Right renal cortex interstitium (tissue), 3 donors: Measurements from ENCODE around the gene ADAMTS12. TPM values are rescaled to one million over a fixed set of nuclear protein-coding genes. Genes with fewer than 3 reads are reported as not detected.

Source experiments
- DNase-seq, 3 donors: peaks; one replicate each; pipeline ENCODE4 v3.0.0-alpha.2; 2013; ENCODE audit warnings: low read depth in 3 of 3, low spot score in 2 of 3
- polyA plus RNA-seq, 3 donors: library from polyadenylated mRNA; unstranded; fragments of 120-200 nt; gene quantifications; one replicate each; pipeline ENCODE4 v1.2.1, GENCODE V29; 2013; ENCODE audit not compliant: insufficient read length in 3 of 3

The ADAMTS12 gene
- polyA plus RNA-seq, 3 donors = 14.3 to 16.9 (median 14.8) TPM

- no peak for DNase-seq
Observed at GRCh38 chr5:33852319-33852718, 39.5 kb downstream of the ADAMTS12 start.

- DNase-seq = no peak
Observed at GRCh38 chr5:33850100-33850594, 41.6 kb downstream of the ADAMTS12 start.

- DNase-seq = no peak
Observed at GRCh38 chr5:33848554-33848953, 43.2 kb downstream of the ADAMTS12 start.

- no peak for DNase-seq
Observed at GRCh38 chr5:33846851-33847250, 44.9 kb downstream of the ADAMTS12 start.

GRCh38 chr5:33843579-33843978 lies 48.2 kb downstream of the ADAMTS12 start:
- no peak for DNase-seq

- no peak for DNase-seq
Observed at GRCh38 chr5:33842456-33842855, 49.3 kb downstream of the ADAMTS12 start.

GRCh38 chr5:33841891-33842290 lies 49.9 kb downstream of the ADAMTS12 start:
- no peak for DNase-seq

- no peak for DNase-seq
Observed at GRCh38 chr5:33840927-33841547, 50.8 kb downstream of the ADAMTS12 start.

- no peak for DNase-seq
Observed at GRCh38 chr5:33837301-33837700, 54.5 kb downstream of the ADAMTS12 start.

- DNase-seq = no peak
Observed at GRCh38 chr5:33834334-33834733, 57.5 kb downstream of the ADAMTS12 start.

- DNase-seq = no peak
Observed at GRCh38 chr5:33833237-33833575, 58.6 kb downstream of the ADAMTS12 start.

- no peak for DNase-seq
Observed at GRCh38 chr5:33832404-33833236, 59.2 kb downstream of the ADAMTS12 start.

- no peak for DNase-seq
Observed at GRCh38 chr5:33831041-33831440, 60.7 kb downstream of the ADAMTS12 start.

- no peak for DNase-seq
Observed at GRCh38 chr5:33829430-33829829, 62.4 kb downstream of the ADAMTS12 start.

- DNase-seq = no peak
Observed at GRCh38 chr5:33828626-33829308, 63.0 kb downstream of the ADAMTS12 start.

- no peak for DNase-seq
Observed at GRCh38 chr5:33827885-33828284, 63.9 kb downstream of the ADAMTS12 start.

GRCh38 chr5:33827018-33827707 lies 64.6 kb downstream of the ADAMTS12 start:
- DNase-seq = no peak

GRCh38 chr5:33824516-33825195 lies 67.1 kb downstream of the ADAMTS12 start:
- no peak for DNase-seq

GRCh38 chr5:33817301-33817700 lies 74.5 kb downstream of the ADAMTS12 start:
- DNase-seq = no peak

GRCh38 chr5:33816791-33817190 lies 75.0 kb downstream of the ADAMTS12 start:
- DNase-seq = no peak
